Heart left ventricle (tissue), 13 donors: ENCODE measurements around the gene GRIK1.

Experiments used
- CTCF ChIP-seq, 12 donors: fragments of 200-600 bp; sonication (generic) in 4 of 12; IDR thresholded peaks; one replicate each; pipeline versions ENCODE4 v1.5.0 to v1.8.0; 2018 to 2022; ENCODE audit warnings: antibody characterized with exemption in 12 of 12, mild to moderate bottlenecking in 5 of 12
- POLR2A ChIP-seq, 2 donors: fragments of 450-650 bp; IDR thresholded peaks; one replicate each; pipeline ENCODE4 v1.6.1; 2017; ENCODE audit warnings: antibody characterized with exemption in 2 of 2, mild to moderate bottlenecking in 2 of 2, moderate library complexity in 2 of 2
- donor health status: ischemic (EF 13 %, LVEDD 7.1; RV severe dilation, severe dysfunction).
- donor health status: DM: no; HTN: yes; CAD: no.
- donor health status: DM: no; HTN: no; CAD: no.
- donor health status: ischemic (EF 25% LVEDD 6.9; RV normal size, moderate dysfunction).
- donor health status: ischemic (EF 25% LVEDD 5.7; RV mildly dilated, moderate dysfunction).
- donor health status: ischemic (EF 35%, LVEDD 5.7; RV mildly dilated, moderate dysfunction).
- donor health status: nonischemic (EF 11% LVEDD 7.7; RV severe dilation, severe dysfunction).
- donor health status: DM: yes; HTN: yes; CAD: no.
- donor health status: PGD.
- donor health status: ischemic (EF 29% LVEDD 5.4; RV normal size, mild dysfunction).
- donor health status: nonischemic (EF 23%, LVEDD 6.1; RV moderate dilation, normal function).

GRCh38 chr21:29873908-29874307, 65.9 kb downstream of the GRIK1 start:
- no peak for TF ChIP-seq CTCF (IDR thresholded peaks at IDR 0.05)
- no peak for TF ChIP-seq POLR2A (IDR thresholded peaks at IDR 0.05)
